RWPE1 (cell line): ENCODE measurements around the gene LRTM2.

Experiments used
- CTCF ChIA-PET: fragments of 350-600 bp; sonication (Branson Sonifier 250); formaldehyde crosslinking; extraction: SDS; loops from one replicate; lab custom pipeline; 2021; lab: Yijun Ruan, JAX
- POLR2A ChIA-PET: fragments of 400-600 bp; formaldehyde crosslinking; extraction: SDS; loops from one replicate; lab custom pipeline; 2020; ENCODE audit warnings: antibody characterized with exemption; ENCODE audit not compliant: low non-redundant PET; lab: Yijun Ruan, JAX
- DNase-seq: peaks from one replicate; pipeline ENCODE4 v3.0.0; 2012; ENCODE audit warnings: low spot score
- H3K27ac ChIP-seq: fragments of 450-650 bp; 2 replicates; pipeline ENCODE4 v1.5.1; 2017
- TF ChIP-seq, protein P1 (sequence below): fragments of 450-650 bp; conservative IDR thresholded peaks from 2 replicates; pipeline ENCODE4 v1.5.1; 2017; ENCODE audit warnings: low read depth, mild to moderate bottlenecking

The LRTM2 gene

DNA sequence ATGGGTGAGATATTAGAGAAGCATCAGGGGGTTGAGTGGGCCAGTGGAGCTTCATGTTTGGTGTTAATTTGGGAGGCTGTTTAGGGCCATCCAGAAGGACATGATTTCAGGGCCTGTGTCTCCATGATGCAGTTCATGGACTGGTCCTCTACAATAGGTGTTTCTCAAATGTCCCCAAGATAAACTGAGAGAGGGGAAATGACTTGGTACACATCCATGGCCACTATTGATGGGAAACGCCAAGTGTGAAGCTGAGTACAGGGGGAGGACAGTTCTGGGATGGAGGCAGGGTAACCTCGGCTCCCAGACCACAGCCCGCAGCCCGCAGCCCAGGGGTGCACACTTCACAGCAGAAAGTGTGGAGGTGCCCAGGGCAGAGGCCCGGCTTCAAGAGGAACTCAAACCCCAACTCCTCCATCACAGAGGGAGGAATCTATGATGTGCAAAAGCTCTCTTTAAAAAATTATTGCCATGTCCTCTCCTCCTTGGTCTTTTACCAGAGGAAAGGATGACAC, 64.8 kb downstream of the LRTM2 start:
- no peak for DNase-seq
- ChIA-PET CTCF (no interaction called here), POLR2A (no interaction called here)
- TF ChIP-seq, protein P1, sequence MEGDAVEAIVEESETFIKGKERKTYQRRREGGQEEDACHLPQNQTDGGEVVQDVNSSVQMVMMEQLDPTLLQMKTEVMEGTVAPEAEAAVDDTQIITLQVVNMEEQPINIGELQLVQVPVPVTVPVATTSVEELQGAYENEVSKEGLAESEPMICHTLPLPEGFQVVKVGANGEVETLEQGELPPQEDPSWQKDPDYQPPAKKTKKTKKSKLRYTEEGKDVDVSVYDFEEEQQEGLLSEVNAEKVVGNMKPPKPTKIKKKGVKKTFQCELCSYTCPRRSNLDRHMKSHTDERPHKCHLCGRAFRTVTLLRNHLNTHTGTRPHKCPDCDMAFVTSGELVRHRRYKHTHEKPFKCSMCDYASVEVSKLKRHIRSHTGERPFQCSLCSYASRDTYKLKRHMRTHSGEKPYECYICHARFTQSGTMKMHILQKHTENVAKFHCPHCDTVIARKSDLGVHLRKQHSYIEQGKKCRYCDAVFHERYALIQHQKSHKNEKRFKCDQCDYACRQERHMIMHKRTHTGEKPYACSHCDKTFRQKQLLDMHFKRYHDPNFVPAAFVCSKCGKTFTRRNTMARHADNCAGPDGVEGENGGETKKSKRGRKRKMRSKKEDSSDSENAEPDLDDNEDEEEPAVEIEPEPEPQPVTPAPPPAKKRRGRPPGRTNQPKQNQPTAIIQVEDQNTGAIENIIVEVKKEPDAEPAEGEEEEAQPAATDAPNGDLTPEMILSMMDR = no peak
- H3K27ac ChIP-seq = no peak overlapping the region

DNA sequence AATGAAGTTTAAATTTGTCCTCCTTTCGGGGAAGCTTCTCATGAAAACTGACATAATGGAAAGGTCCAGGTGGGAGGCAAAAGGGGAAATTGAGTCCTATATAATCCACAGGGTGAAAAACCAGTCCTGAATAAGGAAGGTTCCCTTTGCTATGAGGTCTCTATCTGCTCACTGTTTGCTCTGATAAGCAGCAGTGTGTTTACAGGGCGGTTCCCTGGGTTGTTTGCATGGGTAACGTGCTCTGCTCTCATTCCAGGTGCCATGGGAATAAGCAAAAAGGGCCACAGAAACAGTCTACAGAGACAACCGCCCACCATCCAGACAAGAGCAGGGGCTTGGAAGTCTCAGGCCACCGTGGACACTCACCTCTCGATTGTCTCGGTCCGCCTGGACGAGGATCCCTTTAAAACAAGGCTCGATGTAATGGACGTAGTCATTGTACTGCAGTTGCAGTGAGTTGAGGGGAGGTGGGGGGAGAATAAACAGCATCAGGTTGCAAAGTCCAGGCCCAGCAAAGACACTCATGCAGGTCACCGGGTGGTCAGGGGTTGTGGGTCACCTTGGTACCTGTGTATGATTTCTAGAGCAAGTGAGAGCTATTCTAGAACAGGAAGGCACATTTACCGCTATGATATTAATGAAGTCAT, 65.4 kb downstream of the LRTM2 start:
- DNase-seq = no peak
- ChIA-PET CTCF (no interaction called here), POLR2A (no interaction called here)
- no peak overlapping the region for H3K27ac ChIP-seq
- TF ChIP-seq, protein P1 = no peak
